GM04503 (cell line): ENCODE results near the gene ZNF500.
"Not testable (repeated sequence)": the region's sequence is repeated elsewhere in the genome, so short reads cannot be mapped to it uniquely, and the experiment has no call there.

Experiments used
- DNase-seq: peaks from one replicate; pipeline ENCODE4 v3.0.0-alpha.2; 2012; ENCODE audit warnings: low read depth

The ZNF500 gene

GRCh38 chr16:4744555-4745273, 22.2 kb downstream of the ZNF500 start:
- DNase-seq = no peak

GRCh38 chr16:4743226-4743878, 23.6 kb downstream of the ZNF500 start:
- no peak for DNase-seq

GRCh38 chr16:4738370-4738769, 28.6 kb downstream of the ZNF500 start:
- not testable (repeated sequence) for DNase-seq

- no peak for DNase-seq
These were observed 29.4 kb downstream of the ZNF500 start for GRCh38 chr16:4737545-4737944.

GRCh38 chr16:4736546-4736945, 30.4 kb downstream of the ZNF500 start:
- no peak for DNase-seq

GRCh38 chr16:4734730-4735535, 32.0 kb downstream of the ZNF500 start:
- DNase-seq = peak; percentile 10

GRCh38 chr16:4734063-4734729, 32.8 kb downstream of the ZNF500 start, which contains the start of the genes ANKS3 and DNAAF8:
TSS of gene ANKS3 (minus strand) at chr16:4734271. CDS start at chr16:4730149, 4,122 bp downstream.
TSS of gene DNAAF8 (plus strand) at chr16:4734537. CDS start at chr16:4736515, 1,978 bp downstream.
- peak; percentile 90 for DNase-seq

- DNase-seq = no peak
These were observed 33.3 kb downstream of the ZNF500 start for GRCh38 chr16:4733747-4734062.

- no peak for DNase-seq
These were observed 33.7 kb downstream of the ZNF500 start for GRCh38 chr16:4733211-4733742.

GRCh38 chr16:4729876-4730275, 37.1 kb downstream of the ZNF500 start:
- DNase-seq = no peak

GRCh38 chr16:4728676-4729075, 38.3 kb downstream of the ZNF500 start:
- DNase-seq = no peak

- no peak for DNase-seq
These were observed 40.3 kb downstream of the ZNF500 start for GRCh38 chr16:4726616-4727015.

- no peak for DNase-seq
These were observed 42.2 kb downstream of the ZNF500 start for GRCh38 chr16:4724661-4725270.

- DNase-seq = no peak
These were observed 43.7 kb downstream of the ZNF500 start for GRCh38 chr16:4723071-4723767.

GRCh38 chr16:4718466-4718865, 48.5 kb downstream of the ZNF500 start:
- DNase-seq = no peak

GRCh38 chr16:4714996-4715395, 52.0 kb downstream of the ZNF500 start:
- no peak for DNase-seq

GRCh38 chr16:4713663-4714501, 53.1 kb downstream of the ZNF500 start:
- no peak for DNase-seq

GRCh38 chr16:4709481-4709880, 57.5 kb downstream of the ZNF500 start:
- DNase-seq = no peak

- no peak for DNase-seq
These were observed 60.1 kb downstream of the ZNF500 start for GRCh38 chr16:4706871-4707270.

- no peak for DNase-seq
These were observed 62.0 kb downstream of the ZNF500 start for GRCh38 chr16:4704913-4705312.
